Transverse colon (tissue), 4 donors: Measurements from ENCODE around the gene SLC6A1. TPM values are rescaled to one million over a fixed set of nuclear protein-coding genes. Genes with fewer than 3 reads are reported as not detected.

Experiments
- DNase-seq: peaks from one replicate; pipeline ENCODE4 v3.0.0-alpha.2; 2019
- H3K27ac ChIP-seq, 4 donors: fragments of 200-600 bp; sonication (generic); 2 replicates each; pipeline ENCODE4 v1.5.1; 2016 to 2018; ENCODE audit warnings: inconsistent platforms in 4 of 4
- H3K27me3 ChIP-seq: fragments of 200-600 bp; sonication (generic); 2 replicates; pipeline ENCODE4 v1.5.1; 2017; ENCODE audit warnings: inconsistent platforms
- H3K36me3 ChIP-seq, 4 donors: fragments of 200-600 bp; sonication (generic); 2 replicates each; pipeline ENCODE4 v1.5.1; 2017 to 2019; ENCODE audit warnings: inconsistent platforms in 4 of 4
- H3K4me1 ChIP-seq, 4 donors: fragments of 200-600 bp; sonication (generic); 2 replicates each; pipeline ENCODE4 v1.5.1; 2017 to 2020; ENCODE audit warnings: inconsistent platforms in 4 of 4
- H3K4me3 ChIP-seq, 4 donors: fragments of 200-600 bp; sonication (generic); 1 replicate in 1 of 4; 2 replicates in 3 of 4; pipeline versions ENCODE4 v1.5.1 to v1.6.1; 2017 to 2019; ENCODE audit warnings: inconsistent platforms in 4 of 4
- H3K9me3 ChIP-seq, 2 donors: fragments of 200-600 bp; sonication (generic); 2 replicates each; pipeline ENCODE4 v1.5.1; 2017 to 2019; ENCODE audit warnings: inconsistent platforms in 2 of 2
- EP300 ChIP-seq: sonication (generic); formaldehyde crosslinking; IDR thresholded peaks from one replicate; pipeline ENCODE4 v1.6.1; 2017; ENCODE audit warnings: antibody characterized with exemption, low read depth
- POLR2A ChIP-seq: fragments of 450-650 bp; IDR thresholded peaks from one replicate; pipeline ENCODE4 v1.6.1; 2016; ENCODE audit warnings: antibody characterized with exemption, mild to moderate bottlenecking, moderate library complexity
- POLR2AphosphoS5 ChIP-seq, 3 donors: sonication (generic); formaldehyde crosslinking; IDR thresholded peaks; one replicate each; pipeline ENCODE4 v1.6.1; 2016; ENCODE audit warnings: antibody characterized with exemption in 3 of 3
- WGBS, 2 donors: methylation state at CpG; one replicate each; pipeline ENCODE4 v1.1.5; 2018; ENCODE audit warnings: low coverage in 1 of 2; 5-methylcytosine and 5-hydroxymethylcytosine counted together
- in situ Hi-C, 4 donors: fragments of 200-750 bp; cut with MboI; loops; one replicate each; pipeline versions ENCODE4 v1.15.0 to v1.15.1; 2017; ENCODE audit warnings: low sequenced_read_pairs in 3 of 4, low pct_ligation_motif_present in 1 of 4, low pct_unique_long_range_greater_than_20kb in 1 of 4
- intact Hi-C: fragments of 100-400 bp; cut with DNase I; formaldehyde crosslinking; loops from one replicate; pipeline ENCODE4 v1.15.1; 2023; ENCODE audit warnings: low total_unique reads
- total RNA-seq, 4 donors: library from RNA; depleted of rRNA; stranded (reverse); fragments of >200 nt; gene quantifications; one replicate each; pipeline ENCODE4 v1.1.0, GENCODE V29; 2016
- TF ChIP-seq, protein P1 (sequence below), 5 experiments: fragments of 200-600 bp in 3 of 5; fragments of 450-650 bp in 2 of 5; sonication (generic) in 3 of 5; IDR thresholded peaks; 1 replicate in 2 of 5; 2 replicates in 3 of 5; pipeline ENCODE4 v1.5.1; 2016 to 2017; ENCODE audit warnings: antibody characterized with exemption in 5 of 5, inconsistent platforms in 3 of 5, mild to moderate bottlenecking in 2 of 5, moderate library complexity in 1 of 5

The SLC6A1 gene
- total RNA-seq, 4 donors from 2014 or later = 0.20 to 0.55 (median 0.48) TPM; not detected in 1

DNA sequence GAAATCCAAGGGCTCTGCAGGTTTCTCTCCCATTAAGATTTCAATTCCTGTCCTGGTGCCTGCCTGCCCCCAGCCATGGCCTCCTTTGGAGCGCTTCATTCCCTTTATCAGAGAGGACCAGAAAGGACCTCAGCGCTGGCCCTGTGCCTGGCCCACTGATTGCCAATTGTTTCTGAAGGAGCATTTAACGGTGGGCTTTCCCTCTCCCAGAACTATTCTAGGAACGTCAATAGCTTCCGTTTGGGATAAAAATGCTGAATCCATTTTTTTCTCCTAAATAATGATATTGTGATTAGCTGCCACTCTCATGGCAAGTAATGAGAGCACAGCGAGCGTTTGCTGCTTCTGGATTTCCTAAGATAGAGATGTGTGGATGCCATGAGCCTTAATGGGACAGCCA lies 12.2 kb upstream of the SLC6A1 start:
- no peaks in the 10 kb centered on the region for H3K9me3 ChIP-seq
- 83% methylated on average over 7 of the region's 7 CpGs; no CpG with 5 or more reads in 1 of the 2 donors for WGBS, 2 donors
- TF ChIP-seq POLR2AphosphoS5 (IDR thresholded peaks at IDR 0.05) (no peak), EP300 (no peak)
- H3K4me1 ChIP-seq = peaks cover 0 to 11% (median 0%) of the 10 kb centered on the region in 4 donors
- DNase-seq = no peak
- in situ Hi-C loops (no loop called here), intact Hi-C loops (no loop called here)
- no peaks in the 10 kb centered on the region for H3K36me3 ChIP-seq
- no peak overlapping the region for H3K4me3 ChIP-seq
- H3K27me3 ChIP-seq = no peaks in the 10 kb centered on the region
- no peak overlapping the region for H3K27ac ChIP-seq

DNA sequence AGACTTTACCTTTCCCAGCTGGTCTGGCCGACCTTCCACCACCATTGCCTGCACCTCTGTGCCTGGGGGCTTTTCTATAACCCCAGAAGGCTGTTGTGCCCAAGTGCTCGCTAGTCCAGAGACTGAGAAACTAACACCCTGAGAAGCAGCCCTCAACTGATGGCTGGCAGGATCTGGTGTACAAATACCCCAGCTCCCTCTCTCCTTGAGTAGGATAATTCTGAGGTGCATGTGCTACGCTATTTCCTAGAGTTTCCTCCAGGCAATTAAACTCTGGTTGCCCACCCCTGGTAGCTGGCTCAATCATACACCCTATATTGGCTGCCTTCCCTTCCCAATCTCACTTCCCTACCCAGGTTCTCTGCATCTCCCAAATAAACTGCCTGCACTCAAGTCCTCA lies 11.5 kb upstream of the SLC6A1 start:
- 58 to 92% methylated on average over 2 to 3 of the region's 3 CpGs for WGBS, 2 donors

DNA sequence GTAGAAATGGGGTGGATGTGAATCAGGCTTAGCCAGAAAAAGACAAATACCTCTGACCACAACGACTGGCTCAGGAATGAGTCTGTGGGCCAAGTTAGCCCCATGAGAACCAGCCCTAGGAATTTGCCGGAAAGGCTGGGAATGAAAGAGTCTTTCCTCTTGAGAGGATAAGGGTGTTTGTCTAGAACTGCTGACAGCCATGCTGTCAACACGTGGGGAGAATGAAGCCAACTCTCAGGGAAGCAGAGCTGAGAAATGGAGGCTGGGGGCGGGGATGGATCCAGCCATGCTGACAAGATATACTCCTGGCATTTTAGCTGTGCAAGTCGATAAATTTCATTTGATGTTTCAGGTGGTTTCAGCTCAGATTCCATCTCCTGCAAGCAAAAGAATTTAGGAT lies 10.6 kb upstream of the SLC6A1 start:
- WGBS, 2 donors = 66 to 69% methylated on average over 5 of the region's 5 CpGs
- Histone ChIP-seq H3K4me1 (peaks cover 0 to 11% (median 0%) of the 10 kb centered on the region in 4 donors), H3K27me3 (no peaks in the 10 kb centered on the region), H3K9me3 (no peaks in the 10 kb centered on the region), H3K27ac (no peak overlapping the region), H3K4me3 (no peak overlapping the region), H3K36me3 (no peaks in the 10 kb centered on the region)
- in situ Hi-C loops (no loop called here), intact Hi-C loops (no loop called here)
- TF ChIP-seq POLR2A (no peak), EP300 (no peak), POLR2AphosphoS5 (IDR thresholded peaks at IDR 0.05) (no peak)
- TF ChIP-seq, protein P1, sequence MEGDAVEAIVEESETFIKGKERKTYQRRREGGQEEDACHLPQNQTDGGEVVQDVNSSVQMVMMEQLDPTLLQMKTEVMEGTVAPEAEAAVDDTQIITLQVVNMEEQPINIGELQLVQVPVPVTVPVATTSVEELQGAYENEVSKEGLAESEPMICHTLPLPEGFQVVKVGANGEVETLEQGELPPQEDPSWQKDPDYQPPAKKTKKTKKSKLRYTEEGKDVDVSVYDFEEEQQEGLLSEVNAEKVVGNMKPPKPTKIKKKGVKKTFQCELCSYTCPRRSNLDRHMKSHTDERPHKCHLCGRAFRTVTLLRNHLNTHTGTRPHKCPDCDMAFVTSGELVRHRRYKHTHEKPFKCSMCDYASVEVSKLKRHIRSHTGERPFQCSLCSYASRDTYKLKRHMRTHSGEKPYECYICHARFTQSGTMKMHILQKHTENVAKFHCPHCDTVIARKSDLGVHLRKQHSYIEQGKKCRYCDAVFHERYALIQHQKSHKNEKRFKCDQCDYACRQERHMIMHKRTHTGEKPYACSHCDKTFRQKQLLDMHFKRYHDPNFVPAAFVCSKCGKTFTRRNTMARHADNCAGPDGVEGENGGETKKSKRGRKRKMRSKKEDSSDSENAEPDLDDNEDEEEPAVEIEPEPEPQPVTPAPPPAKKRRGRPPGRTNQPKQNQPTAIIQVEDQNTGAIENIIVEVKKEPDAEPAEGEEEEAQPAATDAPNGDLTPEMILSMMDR (IDR thresholded peaks at IDR 0.05) = no peak
- no peak for DNase-seq

More for the DNA sequence above, 11.5 kb upstream of the SLC6A1 start:
- TF ChIP-seq POLR2A = no peak
- TF ChIP-seq POLR2AphosphoS5 (IDR thresholded peaks at IDR 0.05) = no peak
- TF ChIP-seq EP300 = no peak
- TF ChIP-seq, protein P1 (IDR thresholded peaks at IDR 0.05) = no peak
- peaks cover 0 to 11% (median 0%) of the 10 kb centered on the region in 4 donors for H3K4me1 ChIP-seq
- no peak for DNase-seq
- no peaks in the 10 kb centered on the region for H3K9me3 ChIP-seq
- no peaks in the 10 kb centered on the region for H3K36me3 ChIP-seq
- no peak overlapping the region for H3K27ac ChIP-seq
- intact Hi-C loops = no loop called here
- H3K4me3 ChIP-seq = no peak overlapping the region
- no peaks in the 10 kb centered on the region for H3K27me3 ChIP-seq
- in situ Hi-C loops = no loop called here

DNA sequence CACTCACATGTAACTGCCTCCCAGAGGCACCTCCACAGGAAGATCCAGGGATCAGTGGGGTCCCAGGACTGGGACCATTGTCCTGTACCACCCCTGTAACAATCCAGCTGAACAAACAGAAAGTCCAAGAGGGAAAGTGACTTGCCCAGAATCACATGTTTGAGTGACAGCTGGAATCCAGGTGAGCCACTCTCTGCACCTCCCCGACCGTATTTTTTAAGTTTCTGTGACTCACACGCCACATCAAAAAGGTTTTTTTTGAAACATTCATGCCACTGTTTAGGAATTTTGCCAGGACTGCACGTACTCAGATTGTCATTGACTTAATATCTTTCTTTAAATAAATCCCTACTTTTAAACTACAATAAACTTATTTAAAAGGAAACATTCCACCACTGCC lies 9.8 kb upstream of the SLC6A1 start:
- Histone ChIP-seq H3K27me3 (no peaks in the 10 kb centered on the region), H3K36me3 (no peaks in the 10 kb centered on the region), H3K9me3 (no peaks in the 10 kb centered on the region), H3K27ac (no peak overlapping the region), H3K4me3 (no peak overlapping the region), H3K4me1 (peaks cover 0 to 8% (median 0%) of the 10 kb centered on the region in 4 donors)
- DNase-seq = no peak
- in situ Hi-C loops (no loop called here), intact Hi-C loops (no loop called here)
- whole genome bisulfite sequencing, 2 donors = 8 to 11% methylated on average over 1 to 4 of the region's 4 CpGs
- TF ChIP-seq, protein P1 (IDR thresholded peaks at IDR 0.05) = no peak
- no peak for TF ChIP-seq POLR2AphosphoS5 (IDR thresholded peaks at IDR 0.05)
- no peak for TF ChIP-seq EP300
- no peak for TF ChIP-seq POLR2A
